GM12891 (cell line): ENCODE data around the gene KLHL13.
A peak's percentile ranks its signal among the peaks of the same experiment; 100 is the strongest.
"Not testable (repeated sequence)": the region's sequence is repeated elsewhere in the genome, so short reads cannot be mapped to it uniquely, and the experiment has no call there.

Experiments
- DNase-seq: peaks from one replicate; pipeline ENCODE4 v3.0.0; 2011; ENCODE audit warnings: low spot score; ENCODE audit not compliant: insufficient read length
- FAIRE-seq: peaks from 2 replicates; lab custom pipeline; 2011; peaks lifted over from hg19 to GRCh38; lab: Jason Lieb, UNC
- PAX5 ChIP-seq: IDR thresholded peaks from 2 replicates; pipeline ENCODE4 v1.6.1; 2011; ENCODE audit warnings: low read length, moderate library complexity, mild to moderate bottlenecking; ENCODE audit not compliant: insufficient read depth, severe bottlenecking
- POLR2A ChIP-seq: IDR thresholded peaks from 2 replicates; pipeline ENCODE4 v1.6.1; 2011; ENCODE audit warnings: low read depth, low read length, control low read depth
- POLR2AphosphoS5 ChIP-seq: IDR thresholded peaks from 2 replicates; pipeline ENCODE4 v1.6.1; 2011; ENCODE audit warnings: low read depth, low read length, control low read depth
- POU2F2 ChIP-seq: IDR thresholded peaks from 2 replicates; pipeline ENCODE4 v1.6.1; 2011; ENCODE audit warnings: low read depth, mild to moderate bottlenecking, control low read depth, low read length, moderate library complexity
- SPI1 ChIP-seq: IDR thresholded peaks from 2 replicates; pipeline ENCODE4 v1.6.1; 2011; ENCODE audit warnings: low read depth, low read length, control low read depth
- TAF1 ChIP-seq: IDR thresholded peaks from 2 replicates; pipeline ENCODE4 v1.6.1; 2011; ENCODE audit warnings: low read depth, low read length, control low read depth

KLHL13 gene

GRCh38 chrX:118026631-118027030 is 90.0 kb downstream of the KLHL13 start:
- DNase-seq (no peak), FAIRE-seq (peak; percentile 47)
- no peak for TF ChIP-seq TAF1
- no peak for TF ChIP-seq PAX5
- no peak for TF ChIP-seq POU2F2
- TF ChIP-seq SPI1, result no peak
- no peak for TF ChIP-seq POLR2AphosphoS5
- no peak for TF ChIP-seq POLR2A

GRCh38 chrX:118025226-118025625 is 91.4 kb downstream of the KLHL13 start:
- FAIRE-seq (no peak), DNase-seq (no peak)
- TF ChIP-seq SPI1 (no peak), POLR2A (no peak), POU2F2 (no peak), POLR2AphosphoS5 (no peak), TAF1 (no peak), PAX5 (no peak)

- no peak for FAIRE-seq
- TF ChIP-seq PAX5 (no peak), POLR2AphosphoS5 (no peak)
- no peak for DNase-seq
Observed at GRCh38 chrX:118024482-118024881, 92.1 kb downstream of the KLHL13 start.

GRCh38 chrX:118022753-118023152 is 93.9 kb downstream of the KLHL13 start:
- no peak for TF ChIP-seq SPI1
- no peak for TF ChIP-seq POLR2A
- no peak for TF ChIP-seq POLR2AphosphoS5
- no peak for TF ChIP-seq TAF1
- TF ChIP-seq PAX5, result no peak
- no peak for TF ChIP-seq POU2F2
- DNase-seq (no peak), FAIRE-seq (no peak)

- DNase-seq, result no peak
- TF ChIP-seq POLR2A (no peak), PAX5 (no peak), POLR2AphosphoS5 (no peak), TAF1 (no peak), POU2F2 (no peak), SPI1 (no peak)
- no peak for FAIRE-seq
Observed at GRCh38 chrX:118016422-118016821, 100.2 kb downstream of the KLHL13 start.

DNA sequence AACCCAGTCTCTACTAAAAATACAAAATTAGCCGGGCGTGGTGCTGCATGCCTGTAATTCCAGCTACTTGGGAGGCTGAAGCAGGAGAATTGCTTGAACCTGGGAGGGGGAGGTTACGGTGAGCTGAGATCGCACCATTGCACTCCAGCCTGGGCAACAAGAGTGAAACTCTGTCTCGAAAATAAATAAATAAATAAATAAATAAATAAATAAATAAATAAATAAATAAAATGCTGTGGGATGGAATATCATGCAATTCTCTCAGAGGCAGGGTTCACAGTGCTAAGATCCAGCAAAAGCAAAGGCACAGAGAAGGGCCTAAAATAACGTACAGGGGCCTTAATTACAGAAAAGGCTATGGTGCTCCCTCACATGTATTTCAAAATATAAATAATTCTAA is 114.2 kb downstream of the KLHL13 start:
- not testable (repeated sequence) for FAIRE-seq, DNase-seq

DNA sequence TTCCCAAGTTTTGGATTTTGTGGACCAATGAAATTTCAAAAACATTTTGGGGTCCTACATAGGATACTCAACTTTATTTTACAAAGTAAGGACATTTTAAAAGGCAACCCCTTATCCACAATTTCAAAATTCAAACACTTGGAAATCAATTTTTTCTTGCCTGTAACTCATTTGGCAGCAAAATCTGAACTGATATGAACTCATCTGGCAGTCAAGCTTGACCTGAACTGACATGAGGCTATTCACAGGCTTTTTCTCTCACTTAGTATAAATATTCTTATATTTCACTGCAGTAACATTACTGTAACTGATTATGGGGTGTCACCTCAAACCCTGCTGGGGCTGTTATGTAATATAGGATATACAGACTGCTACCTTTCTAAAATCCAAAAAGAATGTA is 116.1 kb downstream of the KLHL13 start:
- no peak for DNase-seq

DNA sequence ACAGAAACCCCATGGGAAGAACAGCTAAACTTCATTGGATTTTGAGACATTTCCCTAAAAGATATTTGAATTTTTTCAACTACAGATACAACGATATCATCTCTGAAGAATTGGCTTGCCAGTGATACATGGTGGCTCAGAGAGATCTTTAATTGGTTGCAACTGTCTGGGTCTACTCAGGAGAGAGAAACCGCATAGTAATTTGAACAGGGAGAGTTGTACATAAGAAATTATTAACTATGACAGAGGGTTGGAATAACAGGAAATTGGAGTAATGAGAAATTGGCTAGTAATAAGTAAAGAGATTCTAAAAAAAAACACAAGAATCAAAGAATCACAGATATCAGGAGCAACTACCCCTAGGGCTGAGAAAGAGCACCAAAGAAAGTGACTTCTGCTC is 118.4 kb downstream of the KLHL13 start:
- DNase-seq (no peak), FAIRE-seq (no peak)
- TF ChIP-seq POLR2AphosphoS5, result no peak
- TF ChIP-seq POU2F2, result no peak
- TF ChIP-seq PAX5, result no peak
- no peak for TF ChIP-seq POLR2A
- TF ChIP-seq TAF1, result no peak
- TF ChIP-seq SPI1, result no peak

More for the DNA sequence above, 116.1 kb downstream of the KLHL13 start:
- TF ChIP-seq POLR2A (no peak), PAX5 (no peak), SPI1 (no peak), TAF1 (no peak), POU2F2 (no peak)
- FAIRE-seq, result no peak

DNA sequence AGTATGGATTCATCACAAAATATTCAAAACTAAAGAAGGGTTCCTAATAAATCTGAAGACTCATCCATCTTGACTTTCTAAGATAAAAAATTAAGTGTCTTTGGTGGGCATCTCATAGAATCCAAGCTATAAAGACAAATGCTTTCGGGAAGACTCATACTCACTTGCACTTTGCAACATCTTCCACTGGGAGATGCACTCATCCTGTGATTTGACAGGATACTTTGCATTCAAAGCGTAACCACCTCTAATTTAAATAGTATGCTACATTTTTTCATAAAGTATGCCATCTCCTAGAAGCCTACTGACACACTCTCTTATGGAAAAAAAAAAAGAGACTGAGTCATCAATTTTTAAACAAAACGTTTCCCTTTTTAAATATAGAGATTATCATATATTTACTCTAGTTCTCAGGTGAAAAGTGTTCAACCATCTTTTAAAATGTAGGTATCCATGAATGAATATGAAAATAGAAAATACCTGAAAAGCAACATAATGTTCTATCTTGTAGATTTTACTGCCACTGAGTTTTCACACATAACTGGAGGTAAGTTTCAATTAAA is 119.6 kb downstream of the KLHL13 start:
- TF ChIP-seq POLR2AphosphoS5 (no peak), POLR2A (no peak), SPI1 (no peak), TAF1 (no peak), POU2F2 (no peak), PAX5 (no peak)
- peak; percentile 31 for FAIRE-seq
- no peak for DNase-seq

GRCh38 chrX:117996408-117996807 is 120.2 kb downstream of the KLHL13 start:
- TF ChIP-seq POU2F2, result no peak
- no peak for TF ChIP-seq POLR2AphosphoS5
- TF ChIP-seq POLR2A, result no peak
- TF ChIP-seq SPI1, result no peak
- no peak for TF ChIP-seq TAF1
- TF ChIP-seq PAX5, result no peak
- FAIRE-seq (no peak), DNase-seq (no peak)
